A549 (cell line): ENCODE results near the gene RAD51B. TPM values are rescaled to one million over a fixed set of nuclear protein-coding genes. Genes with fewer than 3 reads are reported as not detected.
A peak's percentile ranks its signal among the peaks of the same experiment; 100 is the strongest.

Experiments
- ATAC-seq, 2 experiments: fragments of 200-7000 bp in 1 of 2; fragments of >200 bp in 1 of 2; cut with Nextera tagmentation in 1 of 2; cut with Tn5 transposase in 1 of 2; 3 replicates each; pipeline versions ENCODE4 v1.8.0 to v1.9.1; 2018 to 2020; ENCODE audit warnings: mild to moderate bottlenecking in 1 of 2, moderate library complexity in 1 of 2
- CTCF ChIA-PET: fragments of 300-600 bp; sonication (Branson Sonifier 250); formaldehyde crosslinking; extraction: SDS; loops from one replicate; lab custom pipeline; 2021; ENCODE audit warnings: antibody characterized with exemption, inconsistent platforms; lab: Yijun Ruan, JAX
- POLR2A ChIA-PET: fragments of 350-600 bp; formaldehyde crosslinking; extraction: SDS; loops from one replicate; lab custom pipeline; 2021; ENCODE audit warnings: antibody characterized with exemption, inconsistent platforms; lab: Yijun Ruan, JAX
- DNase-seq, 2 experiments: peaks; one replicate each; pipeline versions ENCODE4 v3.0.0 to v3.0.0-alpha.2; 2011 to 2016; ENCODE audit warnings: low read depth in 1 of 2, low spot score in 1 of 2
- FAIRE-seq: peaks from 2 replicates; lab custom pipeline; 2011; peaks lifted over from hg19 to GRCh38; lab: Jason Lieb, UNC
- H3K27ac ChIP-seq, 2 experiments: fragments of >200 bp; sonication (Bioruptor Twin); formaldehyde crosslinking; 3 replicates each; pipeline ENCODE4 v1.5.1; 2016 to 2017
- H3K4me1 ChIP-seq: fragments of >200 bp; sonication (Bioruptor Twin); formaldehyde crosslinking; 3 replicates; pipeline ENCODE4 v1.6.1; 2016
- H3K4me2 ChIP-seq: fragments of >200 bp; sonication (Bioruptor Twin); formaldehyde crosslinking; 3 replicates; pipeline ENCODE4 v1.6.1; 2016
- H3K4me3 ChIP-seq: fragments of >200 bp; sonication (Bioruptor Twin); formaldehyde crosslinking; 3 replicates; pipeline ENCODE4 v1.5.1; 2016
- H3K9me3 ChIP-seq: fragments of >200 bp; sonication (Bioruptor Twin); formaldehyde crosslinking; 3 replicates; pipeline ENCODE4 v1.6.1; 2016
- CBX8 ChIP-seq: fragments of 200-600 bp; sonication (generic); IDR thresholded peaks from 2 replicates; pipeline ENCODE4 v1.6.1; 2016
- CEBPB ChIP-seq, 2 experiments: fragments of >200 bp in 1 of 2; sonication (Bioruptor Twin) in 1 of 2; formaldehyde crosslinking in 1 of 2; IDR thresholded peaks; 2 replicates each; pipeline ENCODE4 v1.6.1; 2012 to 2016
- CHD2 ChIP-seq: fragments of 150-350 bp; IDR thresholded peaks from 2 replicates; pipeline ENCODE4 v1.6.1; 2014; ENCODE audit warnings: low read length; ENCODE audit not compliant: partially characterized antibody
- EHF ChIP-seq: fragments of 250-450 bp; sonication (Bioruptor Pico); IDR thresholded peaks from 2 replicates; pipeline ENCODE4 v1.5.0; 2020; ENCODE audit warnings: mild to moderate bottlenecking
- ELK1 ChIP-seq: fragments of 150-350 bp; IDR thresholded peaks from 2 replicates; pipeline ENCODE4 v1.6.1; 2014; ENCODE audit warnings: low read depth, mild to moderate bottlenecking, low read length
- FOSB ChIP-seq: fragments of 250-450 bp; sonication (Bioruptor Pico); IDR thresholded peaks from 2 replicates; pipeline ENCODE4 v1.5.0; 2020; ENCODE audit warnings: mild to moderate bottlenecking, moderate library complexity
- HOXA7 ChIP-seq: fragments of 250-450 bp; sonication (Bioruptor Pico); IDR thresholded peaks from 2 replicates; pipeline ENCODE4 v1.5.0; 2020; ENCODE audit warnings: mild to moderate bottlenecking, moderate library complexity
- HOXB5 ChIP-seq: fragments of 250-450 bp; sonication (Bioruptor Pico); IDR thresholded peaks from 2 replicates; pipeline ENCODE4 v1.5.0; 2020; ENCODE audit warnings: mild to moderate bottlenecking, moderate library complexity
- JUN ChIP-seq, 2 experiments: fragments of >200 bp; sonication (Bioruptor Twin); formaldehyde crosslinking; IDR thresholded peaks; 2 replicates in 1 of 2; 3 replicates in 1 of 2; pipeline ENCODE4 v1.6.1; 2016 to 2017
- MAFK ChIP-seq: fragments of 450-650 bp; IDR thresholded peaks from 2 replicates; pipeline ENCODE4 v1.6.1; 2014; ENCODE audit not compliant: partially characterized antibody
- MAZ ChIP-seq: fragments of 150-350 bp; IDR thresholded peaks from 2 replicates; pipeline ENCODE4 v1.6.1; 2014; ENCODE audit warnings: antibody characterized with exemption, low read depth, low read length, borderline replicate concordance
- NFE2L2 ChIP-seq: fragments of 150-350 bp; conservative IDR thresholded peaks from 2 replicates; pipeline ENCODE4 v1.6.1; 2014; ENCODE audit warnings: low read length
- PHF8 ChIP-seq: fragments of 200-600 bp; sonication (generic); IDR thresholded peaks from 2 replicates; pipeline ENCODE4 v1.6.1; 2016; ENCODE audit warnings: low read depth, mild to moderate bottlenecking, antibody characterized with exemption, moderate library complexity, borderline replicate concordance
- RAD21 ChIP-seq, 2 experiments: fragments of >200 bp in 1 of 2; sonication (Bioruptor Twin) in 1 of 2; formaldehyde crosslinking in 1 of 2; IDR thresholded peaks in 1 of 2; conservative IDR thresholded peaks in 1 of 2; 2 replicates in 1 of 2; 3 replicates in 1 of 2; pipeline ENCODE4 v1.6.1; 2012 to 2018; ENCODE audit warnings: inconsistent platforms in 1 of 2
- RARB ChIP-seq: fragments of 250-450 bp; sonication (Bioruptor Pico); IDR thresholded peaks from 2 replicates; pipeline ENCODE4 v1.8.0; 2021; ENCODE audit warnings: mild to moderate bottlenecking, moderate library complexity
- SREBF2 ChIP-seq: fragments of 450-650 bp; IDR thresholded peaks from 2 replicates; pipeline ENCODE4 v1.6.1; 2014; ENCODE audit warnings: mild to moderate bottlenecking, moderate library complexity
- ZC3H11A ChIP-seq: fragments of 450-650 bp; IDR thresholded peaks from 2 replicates; pipeline ENCODE4 v1.6.1; 2014; ENCODE audit warnings: antibody characterized with exemption, mild to moderate bottlenecking
- WGBS: methylation state at CpG from one replicate; pipeline ENCODE4 v1.1.6; 2017; ENCODE audit errors: missing lambda C conversion rate; 5-methylcytosine and 5-hydroxymethylcytosine counted together
- polyA plus RNA-seq, 4 experiments: library from polyadenylated mRNA; depleted of rRNA in 3 of 4; stranded (reverse); fragments of >200 nt; fragmentation: RNase III in 1 of 4; extraction: RNeasy Plus Mini Kit Qiagen cat#74134 plus additional on column Dnase treatment in 1 of 4; gene quantifications; 2 replicates in 3 of 4; 3 replicates in 1 of 4; pipeline ENCODE4 v1.2.3, GENCODE V29; 2011 to 2017
- TF ChIP-seq, protein P1 (sequence below): IDR thresholded peaks from 2 replicates; pipeline ENCODE4 v1.6.1; 2012; ENCODE audit warnings: low read depth, borderline replicate concordance
- TF ChIP-seq, protein P2 (sequence below): IDR thresholded peaks from 2 replicates; pipeline ENCODE4 v1.6.1; 2012
- TF ChIP-seq, protein P3 (sequence below): IDR thresholded peaks from 2 replicates; pipeline ENCODE4 v1.6.1; 2012
- TF ChIP-seq, protein P4 (sequence below): fragments of 250-450 bp; sonication (Bioruptor Pico); IDR thresholded peaks from 2 replicates; pipeline ENCODE4 v1.5.0; 2020; ENCODE audit warnings: low read depth, mild to moderate bottlenecking, moderate library complexity

Gene RAD51B
- polyA plus RNA-seq, 2 of the 4 experiments (the other 2 are of a cell fraction), result 7.2 to 10.8 TPM

- Histone ChIP-seq H3K4me3 (no peak overlapping the region), H3K27ac (peak overlapping the region in 1 of 2 experiments; percentile 53; a peak in 2 of 6 replicates), H3K9me3 (no peaks in the 10 kb centered on the region), H3K4me2 (peak overlapping the region; percentile 41), H3K4me1 (peaks cover 29% of the 10 kb centered on the region)
- no peak for FAIRE-seq
- ChIA-PET POLR2A (no interaction called here), CTCF (interaction anchor here (0.6 kb wide), 1 partner anchor 99 kb away, joined by 4 read pairs; no protein-coding TSS in a partner anchor)
- WGBS, result 14% methylated on average over 2 of the region's 2 CpGs
- peak in 1 of 2 experiments; percentile 56 for DNase-seq
- no peak for TF ChIP-seq HOXB5
- peak; percentile 98 for TF ChIP-seq MAFK
- TF ChIP-seq CEBPB (IDR thresholded peaks at IDR 0.05), result no peak
- peak in 1 of 2 experiments; percentile 42; a peak in 2 of 6 replicates for ATAC-seq
Observed at GRCh38 chr14:68042586-68043210, 223.1 kb downstream of the RAD51B start.

- FAIRE-seq, result no peak
- ATAC-seq, result no peak
- Histone ChIP-seq H3K4me1 (peaks cover 29% of the 10 kb centered on the region), H3K9me3 (no peaks in the 10 kb centered on the region), H3K27ac (peak overlapping the region in 1 of 2 experiments; percentile 38; a peak in 3 of 6 replicates), H3K4me2 (no peak overlapping the region), H3K4me3 (no peak overlapping the region)
- TF ChIP-seq FOSB (CRISPR knock-in tag) (no peak), CBX8 (no peak), ZC3H11A (no peak), HOXA7 (CRISPR knock-in tag) (no peak), RAD21 (conservative IDR thresholded peaks at IDR 0.05 in 1 of 2, IDR thresholded peaks at IDR 0.05 in 1 of 2) (no peak), JUN (IDR thresholded peaks at IDR 0.05) (no peak), CHD2 (no peak), EHF (CRISPR knock-in tag) (no peak), SREBF2 (no peak), PHF8 (no peak), RARB (CRISPR knock-in tag) (no peak), MAZ (no peak), NFE2L2 (no peak), ELK1 (no peak)
- TF ChIP-seq, protein P1, sequence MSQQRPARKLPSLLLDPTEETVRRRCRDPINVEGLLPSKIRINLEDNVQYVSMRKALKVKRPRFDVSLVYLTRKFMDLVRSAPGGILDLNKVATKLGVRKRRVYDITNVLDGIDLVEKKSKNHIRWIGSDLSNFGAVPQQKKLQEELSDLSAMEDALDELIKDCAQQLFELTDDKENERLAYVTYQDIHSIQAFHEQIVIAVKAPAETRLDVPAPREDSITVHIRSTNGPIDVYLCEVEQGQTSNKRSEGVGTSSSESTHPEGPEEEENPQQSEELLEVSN, result no peak
- TF ChIP-seq, protein P2, sequence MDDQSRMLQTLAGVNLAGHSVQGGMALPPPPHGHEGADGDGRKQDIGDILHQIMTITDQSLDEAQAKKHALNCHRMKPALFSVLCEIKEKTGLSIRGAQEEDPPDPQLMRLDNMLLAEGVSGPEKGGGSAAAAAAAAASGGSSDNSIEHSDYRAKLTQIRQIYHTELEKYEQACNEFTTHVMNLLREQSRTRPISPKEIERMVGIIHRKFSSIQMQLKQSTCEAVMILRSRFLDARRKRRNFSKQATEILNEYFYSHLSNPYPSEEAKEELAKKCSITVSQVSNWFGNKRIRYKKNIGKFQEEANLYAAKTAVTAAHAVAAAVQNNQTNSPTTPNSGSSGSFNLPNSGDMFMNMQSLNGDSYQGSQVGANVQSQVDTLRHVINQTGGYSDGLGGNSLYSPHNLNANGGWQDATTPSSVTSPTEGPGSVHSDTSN, result no peak
- TF ChIP-seq, protein P3, sequence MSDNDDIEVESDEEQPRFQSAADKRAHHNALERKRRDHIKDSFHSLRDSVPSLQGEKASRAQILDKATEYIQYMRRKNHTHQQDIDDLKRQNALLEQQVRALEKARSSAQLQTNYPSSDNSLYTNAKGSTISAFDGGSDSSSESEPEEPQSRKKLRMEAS, result no peak
- TF ChIP-seq, protein P4, sequence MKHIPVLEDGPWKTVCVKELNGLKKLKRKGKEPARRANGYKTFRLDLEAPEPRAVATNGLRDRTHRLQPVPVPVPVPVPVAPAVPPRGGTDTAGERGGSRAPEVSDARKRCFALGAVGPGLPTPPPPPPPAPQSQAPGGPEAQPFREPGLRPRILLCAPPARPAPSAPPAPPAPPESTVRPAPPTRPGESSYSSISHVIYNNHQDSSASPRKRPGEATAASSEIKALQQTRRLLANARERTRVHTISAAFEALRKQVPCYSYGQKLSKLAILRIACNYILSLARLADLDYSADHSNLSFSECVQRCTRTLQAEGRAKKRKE (CRISPR knock-in tag), result no peak
- DNase-seq, result no peak
- CTCF ChIA-PET, result no interaction called here
- POLR2A ChIA-PET, result no interaction called here
Observed at GRCh38 chr14:68043752-68044151, 224.2 kb downstream of the RAD51B start.
